Naive thymus-derived CD8-positive, alpha-beta T cell (primary cell): Measurements from ENCODE around the gene ARHGAP42. TPM values are rescaled to one million over a fixed set of nuclear protein-coding genes. Genes with fewer than 3 reads are reported as not detected.

ENCODE experiments used
- ATAC-seq, 2 donors: fragments of 150-1000 bp; cut with Tn5 transposase in 1 of 2; sonication (Bioruptor Pico), chemical (Tn5 transposase) in 1 of 2; 1 replicate in 1 of 2; 2 replicates in 1 of 2; pipeline ENCODE4 v1.10.0; 2021; ENCODE audit warnings: mild to moderate bottlenecking in 2 of 2, moderate library complexity in 2 of 2
- POLR2A ChIA-PET: fragments of 350-600 bp; sonication (Branson Sonifier 250); formaldehyde crosslinking; loops from one replicate; lab custom pipeline; 2021; ENCODE audit warnings: antibody characterized with exemption; lab: Charles Lee
- DNase-seq, 10 donors: peaks; one replicate each; pipeline versions ENCODE4 v3.0.0 to v3.0.0-alpha.2; 2020 to 2022
- H3K27ac Mint-ChIP-seq, 10 donors: one replicate each; pipeline ENCODE4 v1.8.0; 2020 to 2022; ENCODE audit warnings: mild to moderate bottlenecking in 10 of 10, mixed read lengths in 10 of 10, moderate library complexity in 4 of 10, inconsistent platforms in 1 of 10
- H3K27me3 Mint-ChIP-seq, 5 donors: one replicate each; pipeline ENCODE4 v1.8.0; 2021 to 2022; ENCODE audit warnings: mixed read lengths in 5 of 5
- H3K36me3 Mint-ChIP-seq, 3 donors: one replicate each; pipeline ENCODE4 v1.8.0; 2020 to 2022; ENCODE audit warnings: mixed read lengths in 3 of 3, mild to moderate bottlenecking in 2 of 3, inconsistent platforms in 1 of 3
- H3K4me1 Mint-ChIP-seq, 4 donors: one replicate each; pipeline ENCODE4 v1.8.0; 2021 to 2022; ENCODE audit warnings: mixed read lengths in 4 of 4
- H3K4me3 Mint-ChIP-seq, 10 donors: one replicate each; pipeline ENCODE4 v1.8.0; 2020 to 2022; ENCODE audit warnings: mild to moderate bottlenecking in 10 of 10, mixed read lengths in 10 of 10, moderate library complexity in 6 of 10, inconsistent platforms in 1 of 10
- H3K9me3 Mint-ChIP-seq, 9 donors: one replicate each; pipeline ENCODE4 v1.8.0; 2020 to 2022; ENCODE audit warnings: mixed read lengths in 9 of 9, mild to moderate bottlenecking in 3 of 9, inconsistent platforms in 1 of 9, moderate library complexity in 1 of 9
- polyA plus RNA-seq, 3 donors: library from polyadenylated mRNA; unstranded; fragments of 300-500 nt; fragmentation: Illumina TruSeq; gene quantifications; one replicate each; pipeline ENCODE4 v1.2.3, GENCODE V29; 2021
- total RNA-seq, 8 experiments: library from RNA in 2 of 8; stranded (reverse) in 2 of 8; gene quantifications; one replicate each; pipeline ENCODE4 v1.2.3 and lab custom pipeline; 2021 to 2026

The ARHGAP42 gene
- total and polyA plus RNA-seq, 5 experiments from 2014 or later: 0.38 to 0.93 (median 0.83) TPM; not detected in 2

DNA sequence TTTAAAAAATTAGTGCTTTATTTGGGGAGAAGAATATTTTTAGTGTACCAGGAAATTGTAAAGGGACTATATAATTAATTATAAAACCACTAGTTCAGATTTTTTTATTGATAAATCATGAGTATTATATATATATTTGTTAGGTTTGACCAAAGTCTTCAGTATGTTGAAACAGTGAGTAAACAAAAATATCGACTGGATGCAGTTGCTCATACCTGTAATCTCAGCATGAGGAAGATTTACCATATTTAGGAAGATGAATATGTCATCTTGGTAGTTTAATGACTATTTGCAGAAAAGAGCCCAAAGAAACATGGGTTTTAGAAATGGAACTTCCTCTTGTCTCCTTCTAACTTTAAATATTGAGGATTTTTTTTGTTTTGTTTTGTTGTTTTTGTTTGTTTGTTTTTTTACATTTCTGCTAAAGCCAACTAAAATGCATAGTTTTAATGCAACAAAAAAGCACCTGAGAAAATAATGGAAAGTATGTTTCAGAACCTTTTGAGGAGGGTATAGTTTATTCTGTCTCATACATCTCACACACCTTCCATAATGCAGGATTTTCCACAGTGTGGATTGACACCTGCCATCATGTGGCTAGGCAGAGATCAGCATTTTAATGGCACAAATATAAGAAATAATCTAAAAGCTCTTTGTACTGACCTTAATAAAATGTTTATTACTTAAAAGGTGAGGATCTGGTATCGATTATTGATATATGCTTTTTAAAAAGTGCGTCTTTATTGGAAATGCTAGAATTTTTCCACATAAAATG lies 114.3 kb downstream of the ARHGAP42 start:
- ATAC-seq: no peak
- Mint-ChIP-seq H3K36me3 (no peaks in the 10 kb centered on the region), H3K27ac (no peak overlapping the region), H3K9me3 (peaks cover 0 to 6% (median 0%) of the 10 kb centered on the region in 9 donors), H3K4me1 (no peaks in the 10 kb centered on the region), H3K4me3 (no peak overlapping the region), H3K27me3 (peaks cover 0 to 4% (median 0%) of the 10 kb centered on the region in 5 donors)
- no peak for DNase-seq
- POLR2A ChIA-PET: no interaction called here

- Mint-ChIP-seq H3K36me3 (no peaks in the 10 kb centered on the region), H3K27ac (no peak overlapping the region), H3K4me3 (no peak overlapping the region), H3K9me3 (peaks cover 0 to 8% (median 0%) of the 10 kb centered on the region in 9 donors), H3K4me1 (no peaks in the 10 kb centered on the region), H3K27me3 (peaks cover 0 to 4% (median 0%) of the 10 kb centered on the region in 5 donors)
- DNase-seq (no peak), ATAC-seq (no peak)
- POLR2A ChIA-PET: no interaction called here
These were observed 118.6 kb downstream of the ARHGAP42 start for GRCh38 chr11:100805506-100806199.

GRCh38 chr11:100806296-100806695 lies 119.2 kb downstream of the ARHGAP42 start:
- no peak overlapping the region for H3K27ac Mint-ChIP-seq
- ATAC-seq (no peak), DNase-seq (no peak)
- H3K4me1 Mint-ChIP-seq: no peaks in the 10 kb centered on the region
- POLR2A ChIA-PET: no interaction called here
- no peaks in the 10 kb centered on the region for H3K36me3 Mint-ChIP-seq
- no peak overlapping the region for H3K4me3 Mint-ChIP-seq
- H3K9me3 Mint-ChIP-seq: peaks cover 0 to 8% (median 0%) of the 10 kb centered on the region in 9 donors
- H3K27me3 Mint-ChIP-seq: peaks cover 0 to 4% (median 0%) of the 10 kb centered on the region in 5 donors

DNA sequence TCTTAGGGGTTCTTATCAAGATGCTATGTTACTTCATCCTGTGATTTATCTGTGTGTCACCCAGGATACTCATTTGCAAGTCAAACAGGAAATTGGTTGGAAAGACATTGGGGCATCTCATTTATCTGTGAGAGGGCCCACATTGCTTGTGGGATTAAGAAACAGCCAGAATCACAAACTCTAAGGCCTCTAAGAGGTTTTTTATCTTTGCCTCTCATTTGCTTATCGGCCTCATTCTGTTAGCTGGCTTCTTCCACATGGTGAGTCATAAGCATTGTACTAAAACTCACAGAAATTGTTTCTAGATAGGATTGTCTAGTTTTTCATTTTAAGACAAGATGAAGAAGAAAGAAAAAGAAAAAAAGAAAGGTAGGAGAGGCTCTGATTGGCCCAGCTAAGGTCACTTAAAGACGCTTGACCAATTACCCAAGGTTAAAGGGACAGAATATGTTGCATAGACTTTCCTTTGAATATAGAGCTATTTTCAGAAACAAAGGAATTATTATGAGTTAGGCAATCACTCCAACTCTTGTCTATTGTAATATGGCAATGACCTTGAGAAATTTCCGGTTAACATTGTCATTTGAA lies 121.9 kb downstream of the ARHGAP42 start:
- ATAC-seq: no peak
- no peaks in the 10 kb centered on the region for H3K36me3 Mint-ChIP-seq
- H3K27me3 Mint-ChIP-seq: no peaks in the 10 kb centered on the region
- no peak overlapping the region for H3K4me3 Mint-ChIP-seq
- H3K9me3 Mint-ChIP-seq: peaks cover 0 to 10% (median 5%) of the 10 kb centered on the region in 9 donors
- POLR2A ChIA-PET: no interaction called here
- H3K4me1 Mint-ChIP-seq: no peaks in the 10 kb centered on the region
- H3K27ac Mint-ChIP-seq: no peak overlapping the region
- DNase-seq: no peak

DNA sequence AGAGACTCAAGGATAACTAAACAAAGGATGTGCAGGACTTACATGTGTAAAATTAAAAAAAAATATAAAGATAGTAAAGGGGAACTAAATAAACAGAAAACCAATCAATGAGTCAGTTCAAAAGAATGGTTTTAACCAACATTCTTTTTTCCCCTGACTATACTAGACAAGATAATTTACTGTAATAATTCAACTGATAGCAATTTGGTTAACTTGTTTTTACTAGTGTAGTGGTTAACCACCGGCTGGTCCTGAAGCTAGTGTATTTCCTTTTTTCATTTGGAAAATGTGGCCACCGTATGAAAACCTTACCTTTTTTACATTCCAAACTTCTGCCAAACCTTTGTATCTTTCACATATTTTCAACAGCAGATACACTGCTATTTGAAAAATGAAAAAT lies 123.1 kb downstream of the ARHGAP42 start:
- no peaks in the 10 kb centered on the region for H3K27me3 Mint-ChIP-seq
- H3K4me1 Mint-ChIP-seq: no peaks in the 10 kb centered on the region
- H3K4me3 Mint-ChIP-seq: no peak overlapping the region
- ATAC-seq (no peak), DNase-seq (no peak)
- no peak overlapping the region for H3K27ac Mint-ChIP-seq
- H3K9me3 Mint-ChIP-seq: peaks cover 0 to 10% (median 5%) of the 10 kb centered on the region in 9 donors
- POLR2A ChIA-PET: no interaction called here
- no peaks in the 10 kb centered on the region for H3K36me3 Mint-ChIP-seq

- Mint-ChIP-seq H3K4me1 (no peaks in the 10 kb centered on the region), H3K36me3 (no peaks in the 10 kb centered on the region), H3K4me3 (no peak overlapping the region), H3K27me3 (no peaks in the 10 kb centered on the region), H3K9me3 (peaks cover 0 to 10% (median 4%) of the 10 kb centered on the region in 9 donors), H3K27ac (no peak overlapping the region)
- no peak for DNase-seq
- POLR2A ChIA-PET: no interaction called here
- no peak for ATAC-seq
These were observed 123.6 kb downstream of the ARHGAP42 start for GRCh38 chr11:100810666-100811065.

GRCh38 chr11:100812517-100812916 lies 125.4 kb downstream of the ARHGAP42 start:
- H3K9me3 Mint-ChIP-seq: peaks cover 0 to 10% (median 2%) of the 10 kb centered on the region in 9 donors
- POLR2A ChIA-PET: no interaction called here
- ATAC-seq (no peak), DNase-seq (no peak)
- H3K27ac Mint-ChIP-seq: no peak overlapping the region
- H3K36me3 Mint-ChIP-seq: no peaks in the 10 kb centered on the region
- H3K27me3 Mint-ChIP-seq: no peaks in the 10 kb centered on the region
- H3K4me1 Mint-ChIP-seq: no peaks in the 10 kb centered on the region
- H3K4me3 Mint-ChIP-seq: no peak overlapping the region

- Mint-ChIP-seq H3K27ac (no peak overlapping the region), H3K4me1 (no peaks in the 10 kb centered on the region), H3K4me3 (no peak overlapping the region), H3K36me3 (no peaks in the 10 kb centered on the region), H3K27me3 (no peaks in the 10 kb centered on the region), H3K9me3 (peaks cover 0 to 21% (median 0%) of the 10 kb centered on the region in 9 donors)
- DNase-seq (no peak), ATAC-seq (no peak)
- POLR2A ChIA-PET: no interaction called here
These were observed 128.8 kb downstream of the ARHGAP42 start for GRCh38 chr11:100815787-100816330.

GRCh38 chr11:100816823-100817222 lies 129.7 kb downstream of the ARHGAP42 start:
- Mint-ChIP-seq H3K4me1 (no peaks in the 10 kb centered on the region), H3K36me3 (no peaks in the 10 kb centered on the region), H3K4me3 (no peak overlapping the region), H3K27me3 (no peaks in the 10 kb centered on the region), H3K9me3 (peaks cover 0 to 21% (median 0%) of the 10 kb centered on the region in 9 donors), H3K27ac (no peak overlapping the region)
- POLR2A ChIA-PET: no interaction called here
- no peak for ATAC-seq
- DNase-seq: no peak

GRCh38 chr11:100817620-100818019 lies 130.5 kb downstream of the ARHGAP42 start:
- Mint-ChIP-seq H3K27ac (no peak overlapping the region), H3K4me1 (no peaks in the 10 kb centered on the region), H3K9me3 (peaks cover 0 to 15% (median 0%) of the 10 kb centered on the region in 9 donors), H3K4me3 (no peak overlapping the region), H3K27me3 (no peaks in the 10 kb centered on the region), H3K36me3 (no peaks in the 10 kb centered on the region)
- POLR2A ChIA-PET: no interaction called here
- no peak for DNase-seq
- no peak for ATAC-seq

DNA sequence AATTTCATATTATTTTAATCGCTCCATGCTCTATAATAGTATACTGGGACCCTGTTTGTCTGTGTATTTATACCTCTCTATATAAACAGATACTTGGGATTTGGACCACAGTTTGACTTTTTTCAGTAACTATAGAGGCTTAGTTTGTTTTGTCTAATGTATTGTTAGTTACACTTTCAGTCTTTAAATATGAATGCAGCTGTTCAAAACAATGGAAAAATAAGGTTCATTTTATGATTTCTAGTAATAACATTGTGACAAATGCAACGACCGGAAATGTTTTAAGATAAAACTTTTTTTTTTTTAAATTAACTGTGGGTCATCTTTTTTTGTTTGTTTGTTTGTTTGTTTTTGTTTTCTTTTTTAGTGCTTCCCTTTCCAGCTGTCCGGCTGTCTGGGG lies 133.5 kb downstream of the ARHGAP42 start:
- H3K27ac Mint-ChIP-seq: no peak overlapping the region
- POLR2A ChIA-PET: no interaction called here
- DNase-seq: no peak

GRCh38 chr11:100821198-100821597 lies 134.1 kb downstream of the ARHGAP42 start:
- DNase-seq: no peak
- peaks cover 0 to 11% (median 0%) of the 10 kb centered on the region in 9 donors for H3K9me3 Mint-ChIP-seq
- no peaks in the 10 kb centered on the region for H3K36me3 Mint-ChIP-seq
- ATAC-seq: no peak
- H3K27me3 Mint-ChIP-seq: no peaks in the 10 kb centered on the region
- POLR2A ChIA-PET: no interaction called here
- H3K4me3 Mint-ChIP-seq: no peak overlapping the region
- H3K27ac Mint-ChIP-seq: no peak overlapping the region
- no peaks in the 10 kb centered on the region for H3K4me1 Mint-ChIP-seq

More for the DNA sequence above, 133.5 kb downstream of the ARHGAP42 start:
- Mint-ChIP-seq H3K36me3 (no peaks in the 10 kb centered on the region), H3K4me1 (no peaks in the 10 kb centered on the region), H3K9me3 (peaks cover 0 to 11% (median 0%) of the 10 kb centered on the region in 9 donors), H3K4me3 (no peak overlapping the region), H3K27me3 (no peaks in the 10 kb centered on the region)
- ATAC-seq: no peak

DNA sequence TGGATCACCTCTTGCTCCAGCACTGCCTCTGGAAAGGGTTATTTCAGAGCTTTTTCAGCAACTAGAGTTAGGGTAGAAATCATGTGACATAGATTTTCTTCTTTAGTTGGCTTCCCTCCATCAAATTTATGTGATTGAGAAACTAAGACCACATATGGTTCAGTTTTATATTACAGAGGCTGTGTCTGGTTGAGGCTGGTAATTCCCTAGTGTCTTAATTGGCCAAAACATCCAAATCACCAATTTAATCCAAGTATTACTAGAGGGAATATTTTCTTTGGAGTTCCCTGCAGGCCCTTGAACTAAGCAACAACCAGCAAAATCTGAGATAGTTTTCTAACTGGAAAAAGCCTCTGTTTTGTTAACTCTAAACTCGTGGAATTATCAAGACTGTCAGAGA lies 136.3 kb downstream of the ARHGAP42 start:
- ATAC-seq: no peak
- DNase-seq: no peak
- no peaks in the 10 kb centered on the region for H3K36me3 Mint-ChIP-seq
- no peaks in the 10 kb centered on the region for H3K27me3 Mint-ChIP-seq
- peaks cover 0 to 6% (median 0%) of the 10 kb centered on the region in 9 donors for H3K9me3 Mint-ChIP-seq
- H3K4me3 Mint-ChIP-seq: no peak overlapping the region
- POLR2A ChIA-PET: no interaction called here
- H3K4me1 Mint-ChIP-seq: no peaks in the 10 kb centered on the region
- H3K27ac Mint-ChIP-seq: no peak overlapping the region
